Ammon's horn (tissue), 1 donor: ENCODE measurements around the gene LRRC58.

ENCODE experiments used
- DNase-seq: peaks from one replicate; pipeline ENCODE4 v3.0.0-alpha.2; 2016; ENCODE audit warnings: low spot score

LRRC58 gene

GRCh38 chr3:120276767-120277166, 72.4 kb downstream of the LRRC58 start:
- no peak for DNase-seq

GRCh38 chr3:120275618-120276017, 73.5 kb downstream of the LRRC58 start:
- DNase-seq: no peak

- DNase-seq: peak; percentile 23
Observed at GRCh38 chr3:120274739-120275167, 74.4 kb downstream of the LRRC58 start.
